HG03439 (cell line): ENCODE measurements around the gene ATXN1.
"Not testable (repeated sequence)": the region's sequence is repeated elsewhere in the genome, so short reads cannot be mapped to it uniquely, and the experiment has no call there.

Experiments used
- ATAC-seq: cut with Tn5 transposase; IDR thresholded peaks from one replicate; pipeline ENCODE4 v1.9.1; 2021; ENCODE audit warnings: mild to moderate bottlenecking, moderate library complexity; ENCODE audit not compliant: unreplicated experiment

Gene ATXN1

DNA sequence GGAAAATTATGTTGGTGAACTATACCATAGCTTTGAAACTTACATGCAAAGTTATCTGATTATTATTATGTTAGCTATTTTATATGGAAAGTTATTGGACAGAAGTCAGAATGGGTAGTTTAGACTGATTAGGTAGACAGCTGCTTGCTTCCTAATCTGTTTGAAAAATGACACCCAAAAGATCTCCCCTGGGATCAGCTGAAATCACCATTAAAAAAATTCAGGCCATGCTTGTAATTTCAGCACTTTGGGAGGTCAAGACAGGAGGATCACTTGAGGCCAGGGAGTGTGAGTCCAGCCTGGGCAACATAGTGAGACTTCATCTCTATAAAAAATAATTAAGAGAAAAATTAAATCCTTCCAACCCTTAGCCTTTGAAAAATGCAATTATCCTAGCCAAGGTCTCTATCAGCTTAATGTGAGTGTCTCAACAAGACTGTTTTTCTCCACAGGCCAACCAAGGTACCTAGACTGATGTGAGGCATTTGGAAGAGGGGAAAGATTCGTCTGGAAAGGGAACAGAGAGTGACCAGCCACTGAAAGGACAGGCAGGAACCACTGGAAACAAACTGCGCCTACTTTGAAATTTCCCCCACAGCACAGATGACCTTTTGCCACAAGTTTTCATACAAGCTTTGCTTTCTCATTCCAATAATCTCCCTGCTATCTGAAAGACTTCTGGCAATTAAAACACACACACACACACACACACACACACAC is 290.6 kb downstream of the ATXN1 start:
- ATAC-seq, result no peak

DNA sequence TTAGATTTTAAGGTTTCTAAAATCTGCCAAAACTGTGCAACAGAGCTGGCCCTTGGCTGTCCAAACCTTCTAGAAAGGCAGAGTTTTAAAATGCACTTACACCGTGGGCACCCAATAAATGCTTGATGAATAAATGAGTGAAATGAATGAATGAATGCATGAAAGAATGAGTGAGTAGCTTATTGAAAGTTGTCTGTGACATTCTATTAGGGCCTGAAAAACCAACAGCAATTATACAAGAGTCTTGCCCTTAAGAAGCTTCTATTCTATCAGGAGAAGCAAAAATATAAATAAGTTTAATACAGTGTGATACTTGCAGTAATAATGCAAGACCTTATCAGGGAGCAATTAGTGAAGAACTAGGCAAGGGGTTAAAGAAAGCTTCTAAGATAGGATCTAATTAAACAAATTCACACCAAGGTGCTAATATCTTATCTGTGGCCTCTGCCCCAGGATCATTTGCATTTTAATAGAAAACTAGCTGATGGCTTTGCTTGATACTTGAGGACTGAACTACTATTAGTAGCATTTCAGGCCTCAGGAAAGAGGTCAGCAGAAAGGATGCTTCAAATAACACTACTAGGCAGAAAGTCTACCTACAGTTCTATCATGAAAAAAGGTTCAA is 292.2 kb downstream of the ATXN1 start:
- ATAC-seq, result no peak

DNA sequence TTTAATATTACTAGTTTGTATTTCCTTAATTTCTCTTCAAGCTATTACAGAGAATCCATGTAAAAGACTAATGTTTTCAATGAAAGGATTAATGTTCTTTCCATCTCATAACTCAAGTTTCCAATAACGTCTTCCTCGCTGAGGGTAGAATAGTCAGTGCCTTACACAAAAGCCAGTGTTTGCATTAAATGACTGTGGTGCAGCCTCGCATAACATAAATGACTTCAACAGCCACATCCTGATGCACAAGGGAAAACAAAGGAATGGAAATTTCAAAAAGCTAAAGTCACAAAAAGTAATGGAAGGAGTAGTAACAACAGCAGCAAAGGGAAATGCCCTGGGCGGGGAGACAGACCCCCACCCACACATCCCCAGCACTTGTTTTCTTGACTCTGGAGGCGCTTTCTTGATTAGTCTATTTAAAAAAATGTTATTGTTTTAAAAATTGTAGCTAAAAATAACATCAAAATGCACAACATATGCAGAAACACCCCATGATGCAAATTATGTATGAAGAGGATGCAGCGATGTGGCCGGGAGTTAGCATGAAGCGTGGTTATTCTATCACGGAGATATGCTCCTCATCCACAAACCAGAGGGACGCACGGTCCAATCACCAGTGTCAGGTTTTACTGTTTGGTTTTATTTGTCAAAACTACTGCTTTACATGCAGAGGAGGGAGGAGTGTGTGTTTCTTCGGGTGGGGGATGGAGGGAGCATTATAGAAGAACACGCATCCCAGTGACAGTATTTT is 294.3 kb downstream of the ATXN1 start:
- no peak for ATAC-seq

DNA sequence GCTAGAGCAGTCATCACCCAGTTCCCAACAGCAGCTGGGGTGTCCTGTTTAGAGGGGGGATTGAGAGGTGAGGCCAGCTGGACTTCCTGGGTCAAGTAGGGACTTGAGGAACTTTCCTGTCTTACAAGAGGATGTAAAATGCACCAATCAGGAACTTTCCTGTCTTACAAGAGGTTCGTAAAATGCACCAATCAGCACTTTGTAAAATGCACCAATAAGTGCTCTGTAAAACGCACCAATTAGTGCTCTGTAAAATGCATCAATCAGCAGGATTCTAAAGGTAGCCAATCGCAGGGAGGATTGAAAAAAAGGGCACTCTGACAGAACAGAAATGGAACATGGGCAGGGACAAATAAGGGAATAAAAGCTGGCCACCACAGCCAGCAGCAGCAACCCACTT is 297.2 kb downstream of the ATXN1 start:
- ATAC-seq, result no peak

DNA sequence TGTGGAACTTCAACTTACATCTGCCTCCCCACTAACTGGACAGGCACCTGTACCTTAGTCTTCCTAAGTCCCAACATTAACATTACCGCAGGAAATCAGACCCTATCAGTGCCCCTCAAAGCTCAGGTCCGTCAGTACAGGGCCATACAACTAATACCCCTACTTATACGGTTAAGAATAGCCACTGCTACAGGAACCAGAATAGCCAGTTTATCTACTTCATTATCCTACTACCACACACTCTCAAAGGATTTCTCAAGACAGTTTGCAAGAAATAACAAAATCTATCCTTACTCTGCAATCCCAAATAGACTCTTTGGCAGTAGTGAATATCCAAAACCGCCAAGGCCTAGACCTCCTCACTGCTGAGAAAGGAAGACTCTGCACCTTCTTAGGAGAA is 298.0 kb downstream of the ATXN1 start:
- ATAC-seq, result not testable (repeated sequence)

DNA sequence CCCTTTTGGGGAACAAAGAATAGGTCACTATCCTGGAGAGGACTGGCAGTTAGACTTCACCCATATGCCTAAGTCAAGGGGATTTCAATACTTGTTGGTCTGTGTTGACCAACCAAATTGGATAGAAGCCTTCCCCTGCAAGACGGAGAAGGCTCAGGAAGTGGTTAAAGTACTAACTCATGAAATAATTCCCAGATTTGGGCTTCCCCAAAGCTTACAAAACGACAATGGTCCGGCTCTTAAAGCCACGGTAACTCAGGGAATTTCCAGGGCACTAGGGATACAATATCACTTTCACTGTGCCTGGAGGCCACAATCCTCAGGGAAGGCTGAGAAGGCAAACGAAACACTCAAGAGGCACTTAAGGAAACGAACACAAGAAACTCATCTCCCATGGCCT is 299.8 kb downstream of the ATXN1 start:
- no peak for ATAC-seq

DNA sequence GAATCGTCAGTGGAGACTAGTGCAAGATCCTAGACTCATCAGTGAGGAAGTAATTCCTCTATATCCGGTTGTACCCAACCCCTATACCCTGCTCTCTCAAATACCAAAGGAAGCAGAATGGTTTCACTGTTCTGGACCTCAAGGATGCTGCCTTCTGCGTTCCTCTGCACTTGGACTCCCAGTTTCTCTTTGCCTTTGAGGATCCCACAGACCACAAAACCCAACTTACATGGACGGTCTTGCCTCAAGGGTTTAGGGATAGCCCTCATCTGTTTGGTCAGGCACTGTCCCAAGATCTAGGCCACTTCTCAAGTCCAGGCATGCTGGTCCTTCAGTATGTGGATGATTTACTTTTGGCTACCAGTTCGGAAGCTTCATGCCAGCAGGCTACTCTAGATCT is 301.8 kb downstream of the ATXN1 start:
- ATAC-seq, result not testable (repeated sequence)

DNA sequence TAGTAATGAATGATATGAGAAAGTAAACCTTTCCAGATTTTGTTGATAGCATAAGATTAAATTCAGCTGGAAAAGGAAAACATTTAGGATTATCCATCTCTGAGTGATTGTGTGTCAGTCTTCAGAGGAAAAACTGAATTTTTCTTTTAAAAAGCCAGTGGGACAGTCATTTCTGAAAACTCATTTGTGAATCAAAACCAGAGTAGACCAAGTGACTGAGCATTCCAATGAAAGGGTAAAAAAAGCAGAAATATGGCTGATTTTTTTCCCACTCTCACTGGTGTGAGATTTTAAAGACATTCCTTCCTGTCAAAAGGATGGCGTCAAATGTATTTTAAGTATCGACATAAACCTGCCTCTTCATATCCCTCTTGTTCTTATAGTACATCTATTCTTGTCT is 308.9 kb downstream of the ATXN1 start:
- ATAC-seq, result no peak

DNA sequence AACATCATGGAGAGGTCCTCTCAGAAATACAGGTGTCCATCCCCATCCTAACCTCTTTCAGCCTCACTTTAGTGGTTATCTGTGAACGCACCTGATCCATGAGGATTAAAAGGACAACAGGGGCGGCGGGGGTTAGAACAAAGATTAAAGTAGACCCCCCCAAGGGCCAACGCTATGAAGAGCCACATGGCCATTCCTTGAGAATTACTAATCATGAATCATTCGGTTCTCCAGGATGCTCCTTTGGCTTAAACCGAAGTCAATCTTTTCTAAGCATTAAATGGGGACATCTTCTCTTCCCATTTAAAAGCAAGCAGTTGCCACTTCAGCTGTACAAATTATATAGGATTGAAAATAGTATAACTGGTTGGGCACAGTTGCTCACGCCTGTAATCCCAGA is 310.4 kb downstream of the ATXN1 start:
- no peak for ATAC-seq

DNA sequence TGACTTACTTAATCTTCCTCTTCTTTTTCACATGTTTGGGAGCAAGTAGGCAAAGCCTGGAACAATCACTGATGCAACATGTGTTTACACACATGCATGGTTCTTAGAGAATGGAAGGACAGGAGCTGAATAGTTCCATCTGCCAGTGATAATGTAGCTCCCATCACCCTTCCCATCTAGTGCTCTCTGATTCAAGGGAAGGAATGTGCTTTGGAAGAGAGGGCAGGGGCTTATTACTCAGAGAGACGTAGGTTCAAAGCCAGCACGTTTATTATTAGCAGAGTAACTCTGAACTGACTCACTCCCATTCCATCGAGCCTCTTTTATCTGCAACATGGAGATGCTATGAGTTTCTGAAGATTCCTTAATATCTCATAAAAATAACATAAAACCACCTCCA is 311.0 kb downstream of the ATXN1 start:
- ATAC-seq, result no peak

DNA sequence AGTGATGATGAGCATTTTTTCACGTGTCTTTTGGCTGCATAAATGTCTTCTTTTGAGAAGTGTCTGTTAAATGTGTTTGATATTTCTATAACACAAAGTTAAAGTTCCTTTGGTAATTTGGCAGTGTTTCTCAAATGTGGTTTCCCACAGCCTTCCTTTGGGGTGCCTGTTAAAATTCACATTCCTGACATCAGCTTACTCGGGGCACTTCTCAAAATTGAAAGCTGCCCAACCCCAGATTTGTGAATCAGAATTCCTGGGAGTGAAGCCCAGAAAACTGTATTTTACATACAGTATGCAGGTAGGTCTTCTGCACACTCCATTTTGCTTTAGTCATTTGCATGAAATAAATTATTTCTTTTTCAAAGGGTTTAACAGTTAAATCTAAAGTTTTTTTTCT is 315.0 kb downstream of the ATXN1 start:
- no peak for ATAC-seq

DNA sequence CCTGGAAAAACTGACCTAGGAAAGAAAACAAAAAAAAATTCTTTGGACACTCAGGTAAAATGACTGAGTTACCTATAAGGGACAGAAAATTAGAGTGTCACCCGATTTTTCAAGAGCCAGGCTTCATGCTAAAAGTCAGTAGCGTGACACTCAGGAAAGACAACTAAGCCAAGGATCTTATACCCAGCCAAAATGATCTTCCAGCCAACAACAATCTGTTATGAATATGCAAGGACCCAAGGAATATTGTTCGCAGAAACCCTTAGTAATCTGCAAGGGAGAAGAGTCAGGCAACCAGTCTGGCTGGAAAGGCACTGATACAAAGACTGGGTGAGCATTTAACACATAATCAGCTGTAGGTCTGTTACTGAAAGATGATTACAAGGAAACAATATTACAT is 319.2 kb downstream of the ATXN1 start:
- no peak for ATAC-seq

DNA sequence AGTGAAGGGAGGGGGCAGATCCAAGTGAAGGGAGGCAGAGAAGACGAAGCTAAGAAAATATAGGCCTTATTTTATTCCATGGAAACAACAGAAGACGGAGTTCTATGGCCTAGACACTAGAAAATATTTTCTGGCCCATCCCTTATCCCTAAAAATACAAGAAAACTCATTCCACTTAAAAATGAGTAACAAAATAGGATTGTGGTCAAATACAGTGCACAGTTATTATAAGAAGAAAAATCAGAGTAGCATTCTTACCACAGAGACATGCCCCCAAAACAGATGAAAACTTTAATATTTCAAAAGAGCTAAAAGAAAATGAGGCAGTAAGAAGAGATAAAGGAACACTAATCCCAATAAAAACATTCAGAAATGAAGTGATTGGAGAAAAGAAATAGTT is 320.0 kb downstream of the ATXN1 start:
- no peak for ATAC-seq

DNA sequence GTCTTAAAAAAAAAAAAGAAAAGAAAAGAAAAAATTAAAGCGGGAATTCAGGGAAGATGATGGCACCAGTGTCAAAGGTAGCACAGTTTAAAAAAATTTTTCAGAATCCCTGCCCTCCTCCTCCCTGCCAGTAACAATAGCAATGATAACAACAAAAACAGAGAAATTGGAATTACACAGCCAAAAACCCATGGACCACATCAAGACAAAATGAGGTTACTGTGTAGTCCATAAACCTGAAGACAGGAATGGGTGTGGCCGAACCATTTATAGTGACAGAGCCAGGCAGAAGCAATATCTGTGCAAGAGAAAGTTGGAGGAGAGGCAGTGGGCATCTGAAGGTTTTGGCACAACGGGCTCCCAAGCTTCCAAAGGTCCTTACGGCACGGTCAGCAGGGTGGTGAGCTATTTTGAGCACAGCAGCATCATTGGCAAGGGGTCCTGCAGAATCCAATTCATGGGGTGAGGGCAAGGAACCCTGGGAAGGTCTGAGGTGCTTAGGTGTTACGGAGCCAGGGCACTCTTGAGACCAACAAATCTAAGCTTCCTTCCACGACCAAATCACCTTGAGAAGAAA is 320.5 kb downstream of the ATXN1 start:
- ATAC-seq, result no peak

DNA sequence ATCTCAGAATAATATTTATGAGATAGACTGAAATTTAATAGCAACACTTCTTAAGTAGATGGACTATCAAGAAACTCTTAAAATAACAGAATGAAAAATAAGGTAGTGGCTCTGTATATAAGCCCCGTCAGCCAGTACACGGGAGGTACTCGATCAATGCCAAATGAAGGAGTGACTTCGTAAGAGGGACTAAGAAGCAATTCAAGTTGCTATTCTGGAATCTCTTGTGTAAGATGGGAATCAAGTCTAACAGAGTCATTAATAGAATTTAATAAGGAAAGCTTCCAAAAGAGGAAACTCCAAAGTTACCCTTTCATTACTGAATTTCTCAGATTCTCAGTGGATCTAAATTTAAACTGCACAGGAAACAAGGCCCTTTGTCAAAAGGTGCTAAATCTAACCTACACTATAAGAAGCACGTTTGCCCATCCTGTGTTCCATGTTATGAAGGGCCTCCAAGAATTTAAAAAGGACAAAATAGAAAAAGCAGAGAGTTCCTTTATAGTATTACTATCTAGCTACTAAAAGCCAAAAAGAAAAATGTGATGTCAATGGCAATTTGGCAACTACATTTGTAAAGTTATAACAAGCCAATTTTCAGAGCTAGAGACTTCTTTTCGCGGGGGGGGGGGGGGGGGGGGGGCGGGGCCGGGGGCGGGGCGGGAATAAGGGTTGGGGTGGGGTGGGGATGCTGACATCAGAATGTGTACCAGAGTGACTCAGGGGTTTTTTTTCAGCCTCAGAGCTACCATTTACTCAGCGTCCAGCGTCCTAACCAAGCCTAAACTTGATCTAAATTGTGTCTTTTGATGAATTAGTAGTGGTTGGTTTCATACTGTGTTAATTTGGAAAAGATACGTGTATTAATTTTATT is 322.3 kb downstream of the ATXN1 start:
- ATAC-seq, result no peak

DNA sequence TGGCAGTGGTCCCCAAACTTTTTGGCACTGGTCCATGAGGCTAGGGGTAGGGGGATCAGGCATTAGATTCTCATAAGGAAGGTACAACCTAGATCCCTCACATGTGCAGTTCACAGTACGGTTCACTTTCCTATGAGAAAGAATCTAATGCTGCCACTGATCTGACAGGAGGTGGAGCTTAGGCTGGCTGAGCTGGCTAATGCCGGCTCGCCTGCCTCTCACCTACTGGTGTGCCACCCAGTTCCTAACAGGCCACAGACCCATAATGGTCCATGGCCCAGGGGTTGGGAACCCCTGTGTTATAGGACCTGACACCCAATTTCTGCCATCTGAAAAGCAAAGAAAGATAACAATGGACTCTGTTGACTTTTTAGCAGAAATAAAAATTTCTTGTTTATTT is 323.3 kb downstream of the ATXN1 start:
- ATAC-seq, result no peak

DNA sequence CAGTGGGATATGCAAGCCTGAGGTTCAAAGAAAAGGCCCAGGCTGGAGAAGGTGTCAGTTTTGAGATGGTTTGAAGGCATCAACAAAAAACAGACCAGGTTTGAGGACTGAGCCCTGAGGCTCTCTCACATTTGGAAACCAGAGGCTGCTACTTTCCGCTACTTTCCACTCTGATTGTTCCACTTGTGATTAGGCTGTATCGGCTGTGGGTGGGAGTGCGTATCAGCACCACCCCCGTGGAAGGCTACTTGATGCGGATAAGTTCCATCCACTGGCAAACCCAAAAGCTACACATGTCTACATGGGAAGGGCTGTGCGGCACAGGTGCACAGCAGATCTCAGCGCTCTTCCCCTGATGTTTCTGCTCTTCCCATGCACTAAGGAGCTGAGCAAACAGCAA is 324.2 kb downstream of the ATXN1 start:
- no peak for ATAC-seq

DNA sequence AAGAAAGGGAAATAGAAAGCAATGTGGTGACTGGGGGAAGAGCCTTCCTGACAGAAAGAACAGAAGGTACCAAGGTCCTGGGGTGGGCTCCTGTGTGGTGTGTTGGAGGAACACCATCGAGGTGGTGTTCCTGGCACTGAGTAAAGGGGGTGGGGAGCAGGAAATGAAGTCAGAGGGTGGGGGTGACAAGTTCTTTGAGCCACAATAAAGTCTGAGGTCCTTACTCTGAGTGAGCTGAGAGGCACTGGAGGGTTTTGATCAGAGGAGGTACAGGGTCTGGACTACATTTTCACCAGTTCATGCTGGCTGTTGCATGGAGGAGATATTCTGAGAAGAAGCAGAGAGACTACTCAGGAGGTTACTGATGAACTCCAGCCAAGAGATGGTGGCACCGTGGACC is 324.7 kb downstream of the ATXN1 start:
- ATAC-seq, result no peak

DNA sequence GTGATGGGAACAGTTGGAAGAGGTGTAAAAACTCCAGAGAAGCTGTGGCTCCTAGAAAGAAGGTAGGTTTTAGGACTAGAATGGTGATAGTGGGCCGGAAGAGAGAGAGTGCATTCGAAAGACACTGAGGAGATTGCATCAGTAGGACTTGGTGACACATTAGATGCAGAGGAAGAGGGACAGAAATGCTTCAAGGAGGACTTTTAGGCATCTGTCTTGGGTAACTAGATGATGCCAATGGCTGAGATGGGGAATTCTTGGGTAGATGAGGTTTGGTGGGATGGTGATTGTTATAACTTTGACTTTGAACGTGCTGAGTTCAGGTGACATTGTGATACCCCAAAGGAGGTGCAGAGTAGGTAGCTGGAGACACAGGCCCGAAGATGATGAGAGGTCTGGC is 326.4 kb downstream of the ATXN1 start:
- no peak for ATAC-seq

DNA sequence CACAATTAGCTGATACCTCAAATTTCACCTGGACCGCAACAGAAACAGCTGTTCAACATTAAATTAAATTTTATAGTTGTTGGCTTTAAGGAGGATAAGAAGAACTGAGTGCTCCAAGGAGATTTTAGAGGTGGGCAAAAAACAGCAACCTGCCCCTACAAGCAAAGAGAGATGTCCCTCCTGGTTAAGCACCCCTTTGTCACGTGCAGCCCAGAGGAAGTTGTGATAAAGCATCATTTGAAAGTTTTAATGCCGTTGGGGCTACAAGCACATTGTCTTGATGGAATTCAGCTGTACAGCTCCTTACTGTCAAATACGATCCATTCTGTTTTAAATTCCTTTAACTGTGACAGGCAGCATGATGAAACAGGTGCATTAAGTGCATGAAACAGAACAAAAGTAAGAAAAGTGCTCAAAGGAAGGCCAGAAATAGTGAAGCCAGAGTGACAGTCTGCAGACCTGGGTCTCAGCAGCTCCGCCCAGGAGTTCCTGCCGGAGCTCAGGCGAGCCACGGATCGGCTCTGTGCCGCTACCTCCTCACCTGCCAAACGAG is 327.8 kb downstream of the ATXN1 start:
- no peak for ATAC-seq
